A549 (cell line): ENCODE measurements around the gene SORCS2. TPM values are rescaled to one million over a fixed set of nuclear protein-coding genes. Genes with fewer than 3 reads are reported as not detected.

Source experiments
- ATAC-seq, 2 experiments: fragments of 200-7000 bp in 1 of 2; fragments of >200 bp in 1 of 2; cut with Nextera tagmentation in 1 of 2; cut with Tn5 transposase in 1 of 2; 3 replicates each; pipeline versions ENCODE4 v1.8.0 to v1.9.1; 2018 to 2020; ENCODE audit warnings: mild to moderate bottlenecking in 1 of 2, moderate library complexity in 1 of 2
- CTCF ChIA-PET: fragments of 300-600 bp; sonication (Branson Sonifier 250); formaldehyde crosslinking; extraction: SDS; loops from one replicate; lab custom pipeline; 2021; ENCODE audit warnings: antibody characterized with exemption, inconsistent platforms; lab: Yijun Ruan, JAX
- POLR2A ChIA-PET: fragments of 350-600 bp; formaldehyde crosslinking; extraction: SDS; loops from one replicate; lab custom pipeline; 2021; ENCODE audit warnings: antibody characterized with exemption, inconsistent platforms; lab: Yijun Ruan, JAX
- DNase-seq, 2 experiments: peaks; one replicate each; pipeline versions ENCODE4 v3.0.0 to v3.0.0-alpha.2; 2011 to 2016; ENCODE audit warnings: low read depth in 1 of 2, low spot score in 1 of 2
- FAIRE-seq: peaks from 2 replicates; lab custom pipeline; 2011; peaks lifted over from hg19 to GRCh38; lab: Jason Lieb, UNC
- H3K27ac ChIP-seq, 2 experiments: fragments of >200 bp; sonication (Bioruptor Twin); formaldehyde crosslinking; 3 replicates each; pipeline ENCODE4 v1.5.1; 2016 to 2017
- H3K4me1 ChIP-seq: fragments of >200 bp; sonication (Bioruptor Twin); formaldehyde crosslinking; 3 replicates; pipeline ENCODE4 v1.6.1; 2016
- H3K4me2 ChIP-seq: fragments of >200 bp; sonication (Bioruptor Twin); formaldehyde crosslinking; 3 replicates; pipeline ENCODE4 v1.6.1; 2016
- H3K4me3 ChIP-seq: fragments of >200 bp; sonication (Bioruptor Twin); formaldehyde crosslinking; 3 replicates; pipeline ENCODE4 v1.5.1; 2016
- H3K9me3 ChIP-seq: fragments of >200 bp; sonication (Bioruptor Twin); formaldehyde crosslinking; 3 replicates; pipeline ENCODE4 v1.6.1; 2016
- BCL3 ChIP-seq: fragments of >200 bp; sonication (Bioruptor Twin); formaldehyde crosslinking; IDR thresholded peaks from 3 replicates; pipeline ENCODE4 v1.6.1; 2016
- BHLHE40 ChIP-seq: IDR thresholded peaks from 2 replicates; pipeline ENCODE4 v1.6.1; 2012; ENCODE audit warnings: low read depth, low read length, inconsistent platforms
- CBX8 ChIP-seq: fragments of 200-600 bp; sonication (generic); IDR thresholded peaks from 2 replicates; pipeline ENCODE4 v1.6.1; 2016
- CEBPB ChIP-seq, 2 experiments: fragments of >200 bp in 1 of 2; sonication (Bioruptor Twin) in 1 of 2; formaldehyde crosslinking in 1 of 2; IDR thresholded peaks; 2 replicates each; pipeline ENCODE4 v1.6.1; 2012 to 2016
- CHD2 ChIP-seq: fragments of 150-350 bp; IDR thresholded peaks from 2 replicates; pipeline ENCODE4 v1.6.1; 2014; ENCODE audit warnings: low read length; ENCODE audit not compliant: partially characterized antibody
- CHD4 ChIP-seq: fragments of 200-600 bp; sonication (generic); IDR thresholded peaks from 2 replicates; pipeline ENCODE4 v1.6.1; 2016; ENCODE audit warnings: antibody characterized with exemption, mild to moderate bottlenecking, borderline replicate concordance
- EHMT2 ChIP-seq: fragments of 200-600 bp; sonication (generic); IDR thresholded peaks from 2 replicates; pipeline ENCODE4 v1.6.1; 2016; ENCODE audit warnings: antibody characterized with exemption, low read depth, mild to moderate bottlenecking, moderate library complexity
- EP300 ChIP-seq, 2 experiments: fragments of >200 bp; sonication (Bioruptor Twin); formaldehyde crosslinking; IDR thresholded peaks; 2 replicates in 1 of 2; 3 replicates in 1 of 2; pipeline ENCODE4 v1.6.1; 2016 to 2017
- HDAC2 ChIP-seq: fragments of 200-600 bp; sonication (generic); IDR thresholded peaks from 2 replicates; pipeline ENCODE4 v1.6.1; 2016
- HEYL ChIP-seq: fragments of 250-450 bp; sonication (Bioruptor Pico); IDR thresholded peaks from 2 replicates; pipeline ENCODE4 v1.8.0; 2021; ENCODE audit warnings: mild to moderate bottlenecking, moderate library complexity
- HOXA7 ChIP-seq: fragments of 250-450 bp; sonication (Bioruptor Pico); IDR thresholded peaks from 2 replicates; pipeline ENCODE4 v1.5.0; 2020; ENCODE audit warnings: mild to moderate bottlenecking, moderate library complexity
- HOXB5 ChIP-seq: fragments of 250-450 bp; sonication (Bioruptor Pico); IDR thresholded peaks from 2 replicates; pipeline ENCODE4 v1.5.0; 2020; ENCODE audit warnings: mild to moderate bottlenecking, moderate library complexity
- JUN ChIP-seq, 2 experiments: fragments of >200 bp; sonication (Bioruptor Twin); formaldehyde crosslinking; IDR thresholded peaks; 2 replicates in 1 of 2; 3 replicates in 1 of 2; pipeline ENCODE4 v1.6.1; 2016 to 2017
- JUNB ChIP-seq: fragments of >200 bp; sonication (Bioruptor Twin); formaldehyde crosslinking; IDR thresholded peaks from 2 replicates; pipeline ENCODE4 v1.6.1; 2016
- KDM1A ChIP-seq: fragments of 200-600 bp; sonication (generic); IDR thresholded peaks from 2 replicates; pipeline ENCODE4 v1.6.1; 2016; ENCODE audit warnings: low read depth, mild to moderate bottlenecking
- KDM5A ChIP-seq: fragments of 200-600 bp; sonication (generic); IDR thresholded peaks from 2 replicates; pipeline ENCODE4 v1.6.1; 2016; ENCODE audit warnings: antibody characterized with exemption, mild to moderate bottlenecking
- MYC ChIP-seq: IDR thresholded peaks from 2 replicates; pipeline ENCODE4 v1.6.1; 2012; ENCODE audit warnings: mild to moderate bottlenecking, inconsistent platforms, low read length, improper control_type of control experiment, borderline replicate concordance
- NFE2L2 ChIP-seq: fragments of 150-350 bp; conservative IDR thresholded peaks from 2 replicates; pipeline ENCODE4 v1.6.1; 2014; ENCODE audit warnings: low read length
- NR3C1 ChIP-seq: fragments of >200 bp; sonication (Bioruptor Twin); formaldehyde crosslinking; IDR thresholded peaks from 3 replicates; pipeline ENCODE4 v1.6.1; 2017
- RAD21 ChIP-seq, 2 experiments: fragments of >200 bp in 1 of 2; sonication (Bioruptor Twin) in 1 of 2; formaldehyde crosslinking in 1 of 2; IDR thresholded peaks in 1 of 2; conservative IDR thresholded peaks in 1 of 2; 2 replicates in 1 of 2; 3 replicates in 1 of 2; pipeline ENCODE4 v1.6.1; 2012 to 2018; ENCODE audit warnings: inconsistent platforms in 1 of 2
- RARB ChIP-seq: fragments of 250-450 bp; sonication (Bioruptor Pico); IDR thresholded peaks from 2 replicates; pipeline ENCODE4 v1.8.0; 2021; ENCODE audit warnings: mild to moderate bottlenecking, moderate library complexity
- RCOR1 ChIP-seq: fragments of 150-350 bp; IDR thresholded peaks from 2 replicates; pipeline ENCODE4 v1.6.1; 2014; ENCODE audit warnings: antibody characterized with exemption, low read length, low read depth
- SMC3 ChIP-seq: fragments of >200 bp; sonication (Bioruptor Twin); formaldehyde crosslinking; IDR thresholded peaks from 3 replicates; pipeline ENCODE4 v1.6.1; 2018; ENCODE audit warnings: inconsistent platforms
- ZC3H11A ChIP-seq: fragments of 450-650 bp; IDR thresholded peaks from 2 replicates; pipeline ENCODE4 v1.6.1; 2014; ENCODE audit warnings: antibody characterized with exemption, mild to moderate bottlenecking
- ZNF302 ChIP-seq: fragments of 250-450 bp; sonication (Bioruptor Pico); IDR thresholded peaks from 2 replicates; pipeline ENCODE4 v1.9.0; 2021; ENCODE audit warnings: inconsistent platforms, mild to moderate bottlenecking, moderate library complexity
- ZSCAN20 ChIP-seq: fragments of 250-450 bp; sonication (Bioruptor Pico); IDR thresholded peaks from 2 replicates; pipeline ENCODE4 v1.8.0; 2022; ENCODE audit warnings: mild to moderate bottlenecking, moderate library complexity
- WGBS: methylation state at CpG from one replicate; pipeline ENCODE4 v1.1.6; 2017; ENCODE audit errors: missing lambda C conversion rate; 5-methylcytosine and 5-hydroxymethylcytosine counted together
- polyA plus RNA-seq, 4 experiments: library from polyadenylated mRNA; depleted of rRNA in 3 of 4; stranded (reverse); fragments of >200 nt; fragmentation: RNase III in 1 of 4; extraction: RNeasy Plus Mini Kit Qiagen cat#74134 plus additional on column Dnase treatment in 1 of 4; gene quantifications; 2 replicates in 3 of 4; 3 replicates in 1 of 4; pipeline ENCODE4 v1.2.3, GENCODE V29; 2011 to 2017
- TF ChIP-seq, protein P1 (sequence below): fragments of >200 bp; sonication (Bioruptor Twin); formaldehyde crosslinking; IDR thresholded peaks from 3 replicates; pipeline ENCODE4 v1.5.1; 2016
- TF ChIP-seq, protein P2 (sequence below): fragments of 150-350 bp; IDR thresholded peaks from 2 replicates; pipeline ENCODE4 v1.6.1; 2014; ENCODE audit warnings: low read depth, mild to moderate bottlenecking, low read length

The SORCS2 gene
- polyA plus RNA-seq, 2 of the 4 experiments (the other 2 are of a cell fraction), result 1.4 to 4.6 TPM

DNA sequence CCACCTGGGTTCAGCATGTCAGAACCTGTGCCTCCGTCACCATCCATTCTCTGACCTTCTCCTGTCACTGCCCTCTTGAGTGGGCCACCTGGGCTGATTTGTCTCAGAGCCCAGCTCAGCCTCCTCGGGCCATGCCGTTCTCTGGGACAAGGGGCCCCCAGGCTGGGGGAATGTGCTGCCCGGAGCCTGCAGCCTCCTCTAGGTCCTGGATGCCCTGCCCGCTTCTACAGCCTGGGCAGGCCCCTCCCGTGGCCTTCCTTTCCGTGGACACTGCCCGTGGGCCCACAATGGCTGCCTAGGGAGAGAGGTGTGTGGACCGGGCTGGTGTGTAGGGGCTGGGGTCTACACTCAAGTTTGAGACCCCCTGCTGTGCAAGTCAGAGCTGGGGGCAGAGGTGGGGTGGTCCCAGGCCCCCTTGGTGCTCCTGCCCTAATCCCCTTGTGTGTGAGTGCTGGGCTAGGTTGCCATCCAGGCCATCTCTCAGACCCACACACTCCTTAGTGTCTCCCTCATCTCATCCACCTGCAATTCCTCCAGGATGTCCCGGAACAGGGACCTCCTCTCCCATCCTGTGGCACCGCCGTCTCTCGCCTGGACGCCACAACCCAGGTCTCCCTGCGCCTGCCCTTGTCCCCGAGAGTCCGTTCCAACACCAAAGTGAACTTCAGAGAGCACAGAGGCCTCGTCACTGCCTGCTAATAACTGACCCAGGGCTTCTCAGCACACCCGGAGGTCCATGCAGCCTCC lies 230.0 kb downstream of the SORCS2 start:
- no peak overlapping the region for H3K4me2 ChIP-seq
- H3K4me3 ChIP-seq, result no peak overlapping the region
- no peak for TF ChIP-seq NR3C1
- TF ChIP-seq RAD21 (conservative IDR thresholded peaks at IDR 0.05 in 1 of 2, IDR thresholded peaks at IDR 0.05 in 1 of 2), result no peak
- no peak for TF ChIP-seq SMC3
- TF ChIP-seq, protein P1, sequence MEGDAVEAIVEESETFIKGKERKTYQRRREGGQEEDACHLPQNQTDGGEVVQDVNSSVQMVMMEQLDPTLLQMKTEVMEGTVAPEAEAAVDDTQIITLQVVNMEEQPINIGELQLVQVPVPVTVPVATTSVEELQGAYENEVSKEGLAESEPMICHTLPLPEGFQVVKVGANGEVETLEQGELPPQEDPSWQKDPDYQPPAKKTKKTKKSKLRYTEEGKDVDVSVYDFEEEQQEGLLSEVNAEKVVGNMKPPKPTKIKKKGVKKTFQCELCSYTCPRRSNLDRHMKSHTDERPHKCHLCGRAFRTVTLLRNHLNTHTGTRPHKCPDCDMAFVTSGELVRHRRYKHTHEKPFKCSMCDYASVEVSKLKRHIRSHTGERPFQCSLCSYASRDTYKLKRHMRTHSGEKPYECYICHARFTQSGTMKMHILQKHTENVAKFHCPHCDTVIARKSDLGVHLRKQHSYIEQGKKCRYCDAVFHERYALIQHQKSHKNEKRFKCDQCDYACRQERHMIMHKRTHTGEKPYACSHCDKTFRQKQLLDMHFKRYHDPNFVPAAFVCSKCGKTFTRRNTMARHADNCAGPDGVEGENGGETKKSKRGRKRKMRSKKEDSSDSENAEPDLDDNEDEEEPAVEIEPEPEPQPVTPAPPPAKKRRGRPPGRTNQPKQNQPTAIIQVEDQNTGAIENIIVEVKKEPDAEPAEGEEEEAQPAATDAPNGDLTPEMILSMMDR, result no peak
- no peak overlapping the region for H3K27ac ChIP-seq
- DNase-seq (no peak), ATAC-seq (no peak), FAIRE-seq (no peak)
- POLR2A ChIA-PET, result no interaction called here
- no peaks in the 10 kb centered on the region for H3K9me3 ChIP-seq
- 80% methylated on average over 17 of the region's 19 CpGs for WGBS
- H3K4me1 ChIP-seq, result no peaks in the 10 kb centered on the region
- CTCF ChIA-PET, result no interaction called here

GRCh38 chr4:7422898-7423180 lies 230.5 kb downstream of the SORCS2 start:
- 95% methylated on average over 5 of the region's 9 CpGs for WGBS
- CTCF ChIA-PET, result no interaction called here
- FAIRE-seq, result no peak
- H3K27ac ChIP-seq, result no peak overlapping the region
- H3K9me3 ChIP-seq, result no peaks in the 10 kb centered on the region
- no peak overlapping the region for H3K4me2 ChIP-seq
- TF ChIP-seq HOXB5, result no peak
- TF ChIP-seq KDM5A, result no peak
- no peak for TF ChIP-seq ZNF302
- TF ChIP-seq CEBPB (IDR thresholded peaks at IDR 0.05), result no peak
- no peak for TF ChIP-seq JUNB
- TF ChIP-seq CHD4, result no peak
- no peak for TF ChIP-seq CBX8
- no peak for TF ChIP-seq HOXA7
- TF ChIP-seq JUN (IDR thresholded peaks at IDR 0.05), result no peak
- TF ChIP-seq, protein P2, sequence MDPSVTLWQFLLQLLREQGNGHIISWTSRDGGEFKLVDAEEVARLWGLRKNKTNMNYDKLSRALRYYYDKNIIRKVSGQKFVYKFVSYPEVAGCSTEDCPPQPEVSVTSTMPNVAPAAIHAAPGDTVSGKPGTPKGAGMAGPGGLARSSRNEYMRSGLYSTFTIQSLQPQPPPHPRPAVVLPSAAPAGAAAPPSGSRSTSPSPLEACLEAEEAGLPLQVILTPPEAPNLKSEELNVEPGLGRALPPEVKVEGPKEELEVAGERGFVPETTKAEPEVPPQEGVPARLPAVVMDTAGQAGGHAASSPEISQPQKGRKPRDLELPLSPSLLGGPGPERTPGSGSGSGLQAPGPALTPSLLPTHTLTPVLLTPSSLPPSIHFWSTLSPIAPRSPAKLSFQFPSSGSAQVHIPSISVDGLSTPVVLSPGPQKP, result no peak
- TF ChIP-seq, protein P1, result no peak
- TF ChIP-seq, all 56 proteins: peak for 0
- Histone ChIP-seq H3K4me3 (no peak overlapping the region), H3K4me1 (no peaks in the 10 kb centered on the region)
- ATAC-seq (no peak), DNase-seq (no peak)
- POLR2A ChIA-PET, result no interaction called here

DNA sequence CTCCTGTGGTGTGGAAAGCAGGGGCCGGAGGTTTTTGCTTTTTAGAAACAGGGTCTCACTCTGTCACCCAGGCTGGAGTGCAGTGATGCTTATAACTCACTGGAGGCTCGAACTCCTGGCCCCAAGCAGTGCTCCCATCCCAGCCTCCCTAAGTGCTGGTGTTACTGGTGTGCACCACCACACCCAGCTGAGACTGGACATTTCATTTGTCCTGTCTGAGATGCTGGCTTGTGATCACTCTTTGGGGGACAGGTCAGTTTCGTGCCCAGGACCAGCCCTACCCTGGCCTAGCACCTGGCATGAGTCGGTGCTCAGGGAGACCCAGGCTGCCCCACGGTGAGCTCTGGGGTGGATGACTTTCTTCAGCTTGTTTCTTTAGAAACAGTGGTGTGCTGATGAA lies 231.1 kb downstream of the SORCS2 start:
- DNase-seq, result no peak
- ChIA-PET POLR2A (no interaction called here), CTCF (interaction anchor here (0.8 kb wide), 1 partner anchor 302 kb away, joined by 3 read pairs; no protein-coding TSS in a partner anchor)
- no peak overlapping the region for H3K4me3 ChIP-seq
- ATAC-seq, result no peak
- H3K4me1 ChIP-seq, result no peaks in the 10 kb centered on the region
- no peak overlapping the region for H3K27ac ChIP-seq
- no peak for FAIRE-seq
- TF ChIP-seq RARB (no peak), ZNF302 (no peak), CBX8 (no peak), HDAC2 (no peak), CEBPB (IDR thresholded peaks at IDR 0.05) (no peak), EHMT2 (no peak), EP300 (IDR thresholded peaks at IDR 0.05) (no peak), KDM5A (no peak), HEYL (CRISPR knock-in tag) (no peak), ZSCAN20 (CRISPR knock-in tag) (no peak), MYC (no peak), ZC3H11A (no peak), CHD2 (no peak), NFE2L2 (no peak), KDM1A (no peak), CHD4 (no peak), BCL3 (no peak), RCOR1 (no peak), BHLHE40 (no peak)
- TF ChIP-seq, protein P2, result no peak
- H3K4me2 ChIP-seq, result no peak overlapping the region
- WGBS, result 64% methylated on average over 2 of the region's 5 CpGs
- no peaks in the 10 kb centered on the region for H3K9me3 ChIP-seq
